ENCODE results near the gene CACNA1E.

DNA sequence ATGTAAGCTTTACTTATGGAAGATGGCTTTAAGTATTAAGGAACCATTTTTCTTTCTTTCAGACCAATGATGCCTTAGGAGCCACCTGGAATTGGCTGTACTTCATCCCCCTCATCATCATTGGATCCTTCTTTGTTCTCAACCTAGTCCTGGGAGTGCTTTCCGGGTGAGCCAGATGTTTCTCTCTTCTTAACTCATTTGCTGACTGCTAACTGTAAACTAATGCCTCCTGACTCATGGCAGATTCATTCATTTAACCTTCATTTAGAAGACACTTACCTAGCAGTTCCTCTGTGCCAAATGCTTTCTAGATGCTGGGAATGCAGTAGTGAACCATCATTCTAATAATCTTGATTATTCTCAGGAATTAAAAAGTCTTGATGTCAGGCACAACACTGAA lies 168.0 kb downstream of the CACNA1E start:
- TF ChIP-seq, protein P1, sequence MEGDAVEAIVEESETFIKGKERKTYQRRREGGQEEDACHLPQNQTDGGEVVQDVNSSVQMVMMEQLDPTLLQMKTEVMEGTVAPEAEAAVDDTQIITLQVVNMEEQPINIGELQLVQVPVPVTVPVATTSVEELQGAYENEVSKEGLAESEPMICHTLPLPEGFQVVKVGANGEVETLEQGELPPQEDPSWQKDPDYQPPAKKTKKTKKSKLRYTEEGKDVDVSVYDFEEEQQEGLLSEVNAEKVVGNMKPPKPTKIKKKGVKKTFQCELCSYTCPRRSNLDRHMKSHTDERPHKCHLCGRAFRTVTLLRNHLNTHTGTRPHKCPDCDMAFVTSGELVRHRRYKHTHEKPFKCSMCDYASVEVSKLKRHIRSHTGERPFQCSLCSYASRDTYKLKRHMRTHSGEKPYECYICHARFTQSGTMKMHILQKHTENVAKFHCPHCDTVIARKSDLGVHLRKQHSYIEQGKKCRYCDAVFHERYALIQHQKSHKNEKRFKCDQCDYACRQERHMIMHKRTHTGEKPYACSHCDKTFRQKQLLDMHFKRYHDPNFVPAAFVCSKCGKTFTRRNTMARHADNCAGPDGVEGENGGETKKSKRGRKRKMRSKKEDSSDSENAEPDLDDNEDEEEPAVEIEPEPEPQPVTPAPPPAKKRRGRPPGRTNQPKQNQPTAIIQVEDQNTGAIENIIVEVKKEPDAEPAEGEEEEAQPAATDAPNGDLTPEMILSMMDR (conservative IDR thresholded peaks at IDR 0.05; ENCODE audit: low read depth, low read length), result no peak
- TF ChIP-seq EZH2 (IDR thresholded peaks at IDR 0.05; ENCODE audit: borderline replicate concordance, low read depth, low read length, poor library complexity, severe bottlenecking), result no peak
